Vagina (tissue), 2 donors: ENCODE data around the gene TSPAN13. TPM values are rescaled to one million over a fixed set of nuclear protein-coding genes. Genes with fewer than 3 reads are reported as not detected.
"Not testable (repeated sequence)": the region's sequence is repeated elsewhere in the genome, so short reads cannot be mapped to it uniquely, and the experiment has no call there.

Experiments
- DNase-seq, 2 donors: peaks; one replicate each; pipeline ENCODE4 v3.0.0-alpha.2; 2017; ENCODE audit errors: extremely low spot score in 2 of 2
- H3K27ac ChIP-seq: fragments of 200-600 bp; sonication (generic); one replicate; pipeline ENCODE4 v1.5.1; 2019
- H3K27me3 ChIP-seq: fragments of 200-600 bp; sonication (generic); one replicate; pipeline ENCODE4 v1.5.1; 2019
- H3K36me3 ChIP-seq, 2 donors: fragments of 200-600 bp; sonication (generic); one replicate each; pipeline ENCODE4 v1.5.1; 2017 to 2019
- H3K4me1 ChIP-seq: fragments of 200-600 bp; sonication (generic); one replicate; pipeline ENCODE4 v1.5.1; 2019
- H3K4me3 ChIP-seq, 2 donors: fragments of 200-600 bp; sonication (generic); 1 replicate in 1 of 2; 2 replicates in 1 of 2; pipeline ENCODE4 v1.5.1; 2016 to 2019
- H3K9me3 ChIP-seq: fragments of 200-600 bp; sonication (generic); one replicate; pipeline ENCODE4 v1.5.1; 2019
- POLR2A ChIP-seq, 2 donors: fragments of 450-650 bp; IDR thresholded peaks; one replicate each; pipeline ENCODE4 v1.6.1; 2017; ENCODE audit warnings: antibody characterized with exemption in 2 of 2, mild to moderate bottlenecking in 2 of 2, moderate library complexity in 2 of 2
- POLR2AphosphoS5 ChIP-seq, 2 donors: sonication (generic); formaldehyde crosslinking; IDR thresholded peaks; one replicate each; pipeline ENCODE4 v1.9.0; 2017; ENCODE audit warnings: antibody characterized with exemption in 2 of 2, mild to moderate bottlenecking in 2 of 2, low read depth in 1 of 2; ENCODE audit not compliant: insufficient read depth in 1 of 2
- intact Hi-C: fragments of 100-400 bp; cut with DNase I; formaldehyde crosslinking; loops from one replicate; pipeline ENCODE4 v1.15.1; 2023
- total RNA-seq: library from RNA; depleted of rRNA; stranded (reverse); fragments of >200 nt; gene quantifications from one replicate; pipeline ENCODE4 v1.2.3, GENCODE V29; 2016
- TF ChIP-seq, protein P1 (sequence below), 3 experiments: fragments of 450-650 bp in 2 of 3; fragments of 200-600 bp in 1 of 3; sonication (generic) in 1 of 3; IDR thresholded peaks; one replicate each; pipeline ENCODE4 v1.5.1; 2017 to 2019; ENCODE audit warnings: antibody characterized with exemption in 3 of 3, mild to moderate bottlenecking in 2 of 3, moderate library complexity in 2 of 3

Gene TSPAN13
- total RNA-seq, 1 donor from 2014 or later, result 13.8 TPM

DNA sequence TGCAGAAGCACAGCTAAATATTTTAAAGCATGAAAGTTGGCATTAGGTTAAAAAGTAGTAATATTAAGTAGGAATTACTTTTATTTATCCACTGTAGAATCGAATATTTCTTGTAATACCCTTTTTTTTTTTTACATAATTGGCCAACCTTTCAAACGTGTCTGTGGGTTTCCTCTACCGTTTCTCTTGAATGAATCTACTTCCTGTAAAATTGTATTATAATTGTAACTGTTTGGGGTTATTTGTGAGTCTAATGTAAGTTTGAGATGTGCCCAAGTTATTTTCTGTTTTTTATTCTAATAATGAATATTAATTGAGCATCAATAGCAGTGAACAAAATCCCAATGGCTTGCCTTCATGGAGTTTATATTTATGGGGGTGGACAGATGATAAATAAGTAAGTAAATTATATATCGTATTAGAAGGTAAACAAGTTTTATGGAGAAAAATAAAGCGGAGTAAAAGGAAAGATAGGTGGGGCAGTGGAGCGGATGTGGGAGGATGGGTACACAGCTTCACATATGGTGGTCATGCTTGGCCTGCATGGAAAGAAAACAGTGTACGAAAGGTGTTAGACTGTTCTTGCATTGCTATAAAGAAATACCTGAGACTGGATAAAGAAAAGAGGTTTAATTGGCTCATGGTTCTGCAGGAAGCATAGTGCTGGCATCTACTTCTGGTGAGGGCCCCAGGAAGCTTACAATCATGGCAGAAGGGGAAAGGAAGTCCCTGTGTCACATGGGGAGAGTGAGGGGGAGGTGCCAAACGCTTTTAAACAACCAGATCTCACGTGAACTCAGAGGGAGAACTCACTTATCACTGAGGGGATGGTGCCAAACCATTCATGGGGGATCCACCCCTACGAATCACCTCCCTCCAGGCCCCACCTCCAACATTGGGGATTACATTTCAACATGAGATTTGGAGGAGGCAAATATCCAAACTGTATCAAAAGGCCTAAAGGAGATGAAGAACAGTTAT, 5.4 kb downstream of the TSPAN13 start:
- no peak overlapping the region for H3K27ac ChIP-seq
- intact Hi-C loops, result no loop called here
- no peak for DNase-seq
- no peaks in the 10 kb centered on the region for H3K4me1 ChIP-seq
- no peaks in the 10 kb centered on the region for H3K27me3 ChIP-seq
- no peaks in the 10 kb centered on the region for H3K36me3 ChIP-seq
- TF ChIP-seq POLR2A (IDR thresholded peaks at IDR 0.05) (no peak), POLR2AphosphoS5 (IDR thresholded peaks at IDR 0.05; ENCODE audit: insufficient read depth in 1 of 2, low read depth in 1 of 2) (no peak)
- TF ChIP-seq, protein P1, sequence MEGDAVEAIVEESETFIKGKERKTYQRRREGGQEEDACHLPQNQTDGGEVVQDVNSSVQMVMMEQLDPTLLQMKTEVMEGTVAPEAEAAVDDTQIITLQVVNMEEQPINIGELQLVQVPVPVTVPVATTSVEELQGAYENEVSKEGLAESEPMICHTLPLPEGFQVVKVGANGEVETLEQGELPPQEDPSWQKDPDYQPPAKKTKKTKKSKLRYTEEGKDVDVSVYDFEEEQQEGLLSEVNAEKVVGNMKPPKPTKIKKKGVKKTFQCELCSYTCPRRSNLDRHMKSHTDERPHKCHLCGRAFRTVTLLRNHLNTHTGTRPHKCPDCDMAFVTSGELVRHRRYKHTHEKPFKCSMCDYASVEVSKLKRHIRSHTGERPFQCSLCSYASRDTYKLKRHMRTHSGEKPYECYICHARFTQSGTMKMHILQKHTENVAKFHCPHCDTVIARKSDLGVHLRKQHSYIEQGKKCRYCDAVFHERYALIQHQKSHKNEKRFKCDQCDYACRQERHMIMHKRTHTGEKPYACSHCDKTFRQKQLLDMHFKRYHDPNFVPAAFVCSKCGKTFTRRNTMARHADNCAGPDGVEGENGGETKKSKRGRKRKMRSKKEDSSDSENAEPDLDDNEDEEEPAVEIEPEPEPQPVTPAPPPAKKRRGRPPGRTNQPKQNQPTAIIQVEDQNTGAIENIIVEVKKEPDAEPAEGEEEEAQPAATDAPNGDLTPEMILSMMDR (IDR thresholded peaks at IDR 0.05), result no peak
- H3K4me3 ChIP-seq, result no peak overlapping the region
- no peaks in the 10 kb centered on the region for H3K9me3 ChIP-seq

DNA sequence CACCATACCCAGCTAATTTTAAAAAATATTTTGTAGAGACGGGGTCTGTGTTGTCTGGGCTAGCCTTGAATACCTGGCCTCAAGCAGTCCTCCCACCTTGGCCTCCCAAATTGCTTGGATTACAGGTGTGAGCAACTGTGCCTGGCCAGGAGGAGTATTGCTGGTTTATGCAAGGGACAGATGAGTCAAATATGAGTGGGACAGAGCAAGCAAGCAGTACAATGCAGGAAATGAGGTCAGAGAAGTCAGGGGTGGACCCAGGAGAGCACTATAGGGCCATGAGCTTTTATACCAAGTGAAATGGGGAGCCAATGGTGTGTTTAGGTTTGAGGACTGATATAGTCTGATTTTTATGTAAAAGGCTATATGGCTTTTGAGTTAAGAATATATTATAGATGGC, 6.3 kb downstream of the TSPAN13 start:
- Histone ChIP-seq H3K27ac (no peak overlapping the region), H3K27me3 (no peaks in the 10 kb centered on the region), H3K4me1 (no peaks in the 10 kb centered on the region), H3K4me3 (no peak overlapping the region), H3K9me3 (no peaks in the 10 kb centered on the region), H3K36me3 (no peaks in the 10 kb centered on the region)
- intact Hi-C loops, result no loop called here
- DNase-seq, result no peak
- TF ChIP-seq, protein P1 (IDR thresholded peaks at IDR 0.05), result no peak
- no peak for TF ChIP-seq POLR2AphosphoS5 (IDR thresholded peaks at IDR 0.05; ENCODE audit: insufficient read depth in 1 of 2, low read depth in 1 of 2)
- no peak for TF ChIP-seq POLR2A (IDR thresholded peaks at IDR 0.05)

DNA sequence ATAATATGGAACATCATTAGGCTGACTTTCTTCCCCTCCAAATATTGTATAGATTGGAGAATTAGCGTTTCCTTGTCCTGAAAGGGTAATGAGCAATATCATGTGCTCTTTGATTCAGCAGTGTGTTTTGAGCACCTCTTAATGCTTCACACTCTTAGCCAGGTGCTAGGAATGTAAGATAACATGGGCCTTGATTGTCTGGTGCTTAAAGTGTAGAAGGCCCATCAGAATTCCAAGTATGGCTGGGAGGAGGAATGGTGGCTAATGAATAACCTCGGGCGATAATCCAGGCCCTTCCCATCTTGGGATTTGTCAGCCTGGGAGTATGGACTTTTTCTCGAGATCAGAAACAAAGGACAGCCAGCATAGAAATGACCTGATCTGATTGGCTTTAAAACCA, 8.6 kb downstream of the TSPAN13 start:
- H3K4me1 ChIP-seq, result no peaks in the 10 kb centered on the region
- no peaks in the 10 kb centered on the region for H3K36me3 ChIP-seq
- intact Hi-C loops, result no loop called here
- H3K27ac ChIP-seq, result no peak overlapping the region
- TF ChIP-seq POLR2A (IDR thresholded peaks at IDR 0.05) (no peak), POLR2AphosphoS5 (IDR thresholded peaks at IDR 0.05; ENCODE audit: insufficient read depth in 1 of 2, low read depth in 1 of 2) (no peak)
- TF ChIP-seq, protein P1 (IDR thresholded peaks at IDR 0.05), result no peak
- H3K9me3 ChIP-seq, result no peaks in the 10 kb centered on the region
- H3K27me3 ChIP-seq, result no peaks in the 10 kb centered on the region
- no peak for DNase-seq
- H3K4me3 ChIP-seq, result no peak overlapping the region

DNA sequence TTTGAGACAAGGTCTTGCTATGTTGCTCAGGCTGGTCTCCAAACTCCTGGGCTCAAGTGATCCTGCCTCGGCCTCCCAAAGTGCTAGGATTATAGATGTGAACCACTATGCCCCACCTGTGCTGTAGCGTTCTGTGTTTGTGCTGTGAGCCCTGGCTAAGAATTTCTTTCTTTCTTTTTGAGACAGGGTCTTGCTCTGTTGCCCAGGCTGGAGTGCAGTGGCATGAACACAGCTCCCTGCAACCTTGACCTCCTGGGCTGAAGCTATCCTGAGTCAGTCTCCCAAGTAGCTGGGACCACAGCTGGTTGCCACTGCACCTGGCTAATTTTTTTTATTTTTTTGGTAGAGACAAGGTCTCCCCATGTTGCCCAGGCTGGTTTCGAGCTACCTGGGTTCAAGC, 11.4 kb downstream of the TSPAN13 start:
- no peak overlapping the region for H3K4me3 ChIP-seq
- no peaks in the 10 kb centered on the region for H3K9me3 ChIP-seq
- no peak for DNase-seq
- no peaks in the 10 kb centered on the region for H3K27me3 ChIP-seq
- no peaks in the 10 kb centered on the region for H3K36me3 ChIP-seq
- H3K4me1 ChIP-seq, result no peaks in the 10 kb centered on the region
- no peak for TF ChIP-seq POLR2AphosphoS5 (IDR thresholded peaks at IDR 0.05; ENCODE audit: insufficient read depth in 1 of 2, low read depth in 1 of 2)
- TF ChIP-seq POLR2A (IDR thresholded peaks at IDR 0.05), result no peak
- no peak overlapping the region for H3K27ac ChIP-seq
- intact Hi-C loops, result no loop called here

DNA sequence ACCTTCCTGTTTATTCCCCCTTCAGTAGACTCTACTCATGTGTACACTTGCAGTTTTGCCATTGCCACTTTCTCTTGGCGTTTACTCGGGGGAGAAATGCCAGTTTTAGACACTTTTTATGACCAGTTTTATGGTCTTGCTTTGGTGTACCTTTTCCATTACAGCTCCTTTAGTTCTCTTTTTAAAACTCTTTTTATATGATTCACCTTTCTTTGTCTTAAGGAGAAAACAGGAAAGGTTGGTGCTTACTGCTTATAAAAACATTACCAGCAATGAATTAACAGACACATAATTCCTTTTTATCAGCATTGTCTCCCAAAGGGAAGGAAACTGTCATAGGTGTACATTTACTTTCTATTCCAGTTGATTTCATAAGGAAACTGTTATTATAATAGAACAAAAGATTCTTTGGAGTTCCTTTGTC, 11.9 kb downstream of the TSPAN13 start:
- TF ChIP-seq POLR2A (IDR thresholded peaks at IDR 0.05), result no peak
- peak in 1 of 2 donors; percentile 70 for TF ChIP-seq POLR2AphosphoS5 (IDR thresholded peaks at IDR 0.05; ENCODE audit: insufficient read depth in 1 of 2, low read depth in 1 of 2)
- TF ChIP-seq, protein P1 (IDR thresholded peaks at IDR 0.05), result no peak
- no peak overlapping the region for H3K27ac ChIP-seq
- H3K36me3 ChIP-seq, result no peaks in the 10 kb centered on the region
- no peaks in the 10 kb centered on the region for H3K4me1 ChIP-seq
- no peak overlapping the region for H3K4me3 ChIP-seq
- H3K9me3 ChIP-seq, result no peaks in the 10 kb centered on the region
- DNase-seq, result no peak
- intact Hi-C loops, result no loop called here
- H3K27me3 ChIP-seq, result no peaks in the 10 kb centered on the region

DNA sequence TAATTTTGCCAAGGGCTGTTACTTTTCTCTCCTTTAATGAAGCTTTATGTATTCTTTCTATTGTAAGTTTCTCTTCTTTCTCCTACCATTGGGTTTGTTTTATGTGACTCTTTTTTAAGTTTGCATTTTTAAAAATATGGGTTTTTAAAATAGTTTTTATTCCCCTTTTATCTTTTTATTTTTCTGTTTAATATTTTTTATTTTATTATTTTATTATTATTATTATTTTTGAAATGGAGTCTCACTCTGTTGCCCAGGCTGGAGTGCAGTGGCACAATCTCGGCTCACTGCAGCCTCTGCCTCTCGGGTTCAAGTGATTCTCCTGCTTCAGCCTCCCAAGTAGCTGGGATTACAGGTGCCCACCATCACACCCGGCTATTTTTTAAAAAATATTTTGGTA, 16.4 kb downstream of the TSPAN13 start:
- intact Hi-C loops, H3K27ac ChIP-seq: not testable (repeated sequence)

More for the DNA sequence above, 16.4 kb downstream of the TSPAN13 start:
- not testable (repeated sequence) for H3K4me3 ChIP-seq, H3K4me1 ChIP-seq, H3K9me3 ChIP-seq, DNase-seq, H3K27me3 ChIP-seq, H3K36me3 ChIP-seq
